CMK (cell line): ENCODE measurements around the gene MKKS.
"Not testable (repeated sequence)": the region's sequence is repeated elsewhere in the genome, so short reads cannot be mapped to it uniquely, and the experiment has no call there.

ENCODE experiments used
- DNase-seq: peaks from one replicate; pipeline ENCODE4 v3.0.0-alpha.2; 2010; ENCODE audit warnings: low read depth

Gene MKKS

GRCh38 chr20:10448270-10449156 is 14.5 kb upstream of the MKKS start:
- no peak for DNase-seq

GRCh38 chr20:10447028-10447427 is 13.0 kb upstream of the MKKS start:
- no peak for DNase-seq

- DNase-seq = no peak
Observed at GRCh38 chr20:10445758-10446157, 11.7 kb upstream of the MKKS start.

- DNase-seq = no peak
Observed at GRCh38 chr20:10443936-10444335, 9.9 kb upstream of the MKKS start.

- no peak for DNase-seq
Observed at GRCh38 chr20:10438217-10438616, 4.2 kb upstream of the MKKS start.

GRCh38 chr20:10436053-10436699 is 2.2 kb upstream of the MKKS start:
- DNase-seq = no peak

GRCh38 chr20:10434832-10435812 is 1.1 kb upstream of the MKKS start, which contains the start of gene SLX4IP:
Gene SLX4IP, plus strand, starts transcription at chr20:10435305. Its CDS starts 22,900 bp downstream, at chr20:10458205.
- peak; percentile 65 for DNase-seq

- peak; percentile 99 for DNase-seq
Observed at GRCh38 chr20:10434467-10434831, 427 bp upstream of the MKKS start.

- no peak for DNase-seq
Observed at GRCh38 chr20:10433014-10433622, 904 bp downstream of the MKKS start.

GRCh38 chr20:10432079-10432478 is 1.9 kb downstream of the MKKS start:
- DNase-seq = no peak

GRCh38 chr20:10430704-10431103 is 3.3 kb downstream of the MKKS start:
- no peak for DNase-seq

GRCh38 chr20:10430000-10430466 is 4.0 kb downstream of the MKKS start:
- DNase-seq = no peak

GRCh38 chr20:10429443-10429981 is 4.5 kb downstream of the MKKS start:
- DNase-seq = no peak

- DNase-seq = no peak
Observed at GRCh38 chr20:10428008-10428407, 6.0 kb downstream of the MKKS start.

GRCh38 chr20:10427060-10427692 is 6.8 kb downstream of the MKKS start:
- DNase-seq = peak; percentile 32

GRCh38 chr20:10423735-10424134 is 10.3 kb downstream of the MKKS start:
- no peak for DNase-seq

- DNase-seq = no peak
Observed at GRCh38 chr20:10419550-10420133, 14.4 kb downstream of the MKKS start.

GRCh38 chr20:10417218-10417617 is 16.8 kb downstream of the MKKS start:
- not testable (repeated sequence) for DNase-seq

- DNase-seq = no peak
Observed at GRCh38 chr20:10415013-10415650, 18.9 kb downstream of the MKKS start.
